ENCODE data around the gene KCNF1. TPM values are rescaled to one million over a fixed set of nuclear protein-coding genes. Genes with fewer than 3 reads are reported as not detected.

The KCNF1 gene
- total RNA-seq, 2 experiments from 2014 or later: not detected

DNA sequence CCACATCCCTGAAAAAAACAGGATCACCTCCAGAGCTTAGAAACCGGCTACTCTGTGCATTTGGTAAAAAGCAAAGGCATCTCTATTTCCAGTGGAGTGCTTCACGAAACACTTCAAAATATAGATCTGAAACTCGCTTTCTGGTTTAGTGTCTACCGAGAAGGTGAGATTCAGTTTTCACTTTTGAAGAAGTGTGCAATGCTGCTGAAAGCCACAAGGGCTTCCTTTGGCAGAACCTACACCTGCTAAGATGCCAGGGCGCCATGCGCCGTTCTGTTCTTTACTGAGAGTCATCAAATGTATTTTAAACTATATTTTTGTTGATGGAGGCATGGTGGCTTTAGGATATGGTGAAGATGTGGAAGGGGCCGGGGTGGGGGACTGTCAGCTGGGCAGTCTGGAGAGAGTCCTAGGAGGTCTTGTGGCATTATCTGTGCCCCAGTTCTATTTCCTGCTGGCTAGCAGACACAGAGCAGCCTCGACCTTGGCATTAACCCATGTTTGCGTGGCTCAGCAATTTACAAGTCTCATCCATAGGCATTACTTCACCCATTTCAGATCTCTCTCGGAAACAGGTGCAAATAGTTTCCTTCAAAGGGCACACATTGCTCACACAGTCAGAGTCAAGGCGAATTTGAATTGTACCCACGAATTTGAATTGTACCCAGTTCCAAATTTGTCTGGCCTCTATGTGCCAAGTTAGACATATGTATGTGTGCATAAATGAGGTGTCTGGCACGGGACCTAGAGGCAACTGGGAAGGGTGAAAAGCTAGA lies 46.7 kb upstream of the KCNF1 start:
- peak; percentile 22 for DNase-seq (ENCODE audit: low spot score)
- intact Hi-C loops (cut with micrococcal nuclease; ENCODE audit: unreplicated experiment): no loop called here
- H3K4me2 ChIP-seq (ENCODE audit: low read length): no peak overlapping the region

GRCh38 chr2:10865841-10866240 lies 45.9 kb upstream of the KCNF1 start:
- Histone ChIP-seq H3K9me3 (ENCODE audit: low read length) (no peaks in the 10 kb centered on the region), H3K79me2 (ENCODE audit: insufficient read depth, low read depth, low read length) (no peaks in the 10 kb centered on the region), H3K4me3 (ENCODE audit: low read depth, low read length, poor library complexity, severe bottlenecking) (no peak overlapping the region), H2AFZ (ENCODE audit: low read length) (no peak overlapping the region), H4K20me1 (ENCODE audit: insufficient read depth, low read length) (no peaks in the 10 kb centered on the region), H3K4me1 (ENCODE audit: insufficient read depth, low read length, poor library complexity, severe bottlenecking) (no peaks in the 10 kb centered on the region), H3K9me2 (ENCODE audit: insufficient read depth, low read length) (no peaks in the 10 kb centered on the region), H3K36me3 (ENCODE audit: insufficient read depth, low read length) (no peaks in the 10 kb centered on the region), H3K27ac (ENCODE audit: low read depth, low read length, poor library complexity, severe bottlenecking) (no peak overlapping the region), H3K4me2 (ENCODE audit: low read length) (no peak overlapping the region)
- intact Hi-C loops (cut with micrococcal nuclease; ENCODE audit: unreplicated experiment): no loop called here
- BruUV-seq (replicated peaks): no TSS peak
- CTCF ChIA-PET (ENCODE audit: unreplicated experiment): interaction anchor here (0.8 kb wide), 1 partner anchor 55 kb away, joined by 3 read pairs; no protein-coding TSS in a partner anchor
- TF ChIP-seq EZH2phosphoT487 (IDR thresholded peaks at IDR 0.05; ENCODE audit: borderline replicate concordance, low read depth, low read length): no peak
- TF ChIP-seq CTCF (conservative IDR thresholded peaks at IDR 0.05; ENCODE audit: low read length): no peak
- POLR2A ChIA-PET: no interaction called here
- DNase-seq (ENCODE audit: low spot score): no peak

More for the DNA sequence above, 46.7 kb upstream of the KCNF1 start:
- Histone ChIP-seq H4K20me1 (ENCODE audit: insufficient read depth, low read length) (no peaks in the 10 kb centered on the region), H3K4me3 (ENCODE audit: low read depth, low read length, poor library complexity, severe bottlenecking) (no peak overlapping the region), H3K27ac (ENCODE audit: low read depth, low read length, poor library complexity, severe bottlenecking) (no peak overlapping the region), H3K36me3 (ENCODE audit: insufficient read depth, low read length) (no peaks in the 10 kb centered on the region), H3K4me1 (ENCODE audit: insufficient read depth, low read length, poor library complexity, severe bottlenecking) (no peaks in the 10 kb centered on the region), H3K79me2 (ENCODE audit: insufficient read depth, low read depth, low read length) (no peaks in the 10 kb centered on the region), H2AFZ (ENCODE audit: low read length) (no peak overlapping the region), H3K9me3 (ENCODE audit: low read length) (no peaks in the 10 kb centered on the region), H3K9me2 (ENCODE audit: insufficient read depth, low read length) (no peaks in the 10 kb centered on the region)
- ChIA-PET CTCF (ENCODE audit: unreplicated experiment) (no interaction called here), POLR2A (no interaction called here)
- BruUV-seq (replicated peaks): no TSS peak
- TF ChIP-seq EZH2phosphoT487 (IDR thresholded peaks at IDR 0.05; ENCODE audit: borderline replicate concordance, low read depth, low read length): no peak
- TF ChIP-seq CTCF (conservative IDR thresholded peaks at IDR 0.05; ENCODE audit: low read length): peak; percentile 49

DNA sequence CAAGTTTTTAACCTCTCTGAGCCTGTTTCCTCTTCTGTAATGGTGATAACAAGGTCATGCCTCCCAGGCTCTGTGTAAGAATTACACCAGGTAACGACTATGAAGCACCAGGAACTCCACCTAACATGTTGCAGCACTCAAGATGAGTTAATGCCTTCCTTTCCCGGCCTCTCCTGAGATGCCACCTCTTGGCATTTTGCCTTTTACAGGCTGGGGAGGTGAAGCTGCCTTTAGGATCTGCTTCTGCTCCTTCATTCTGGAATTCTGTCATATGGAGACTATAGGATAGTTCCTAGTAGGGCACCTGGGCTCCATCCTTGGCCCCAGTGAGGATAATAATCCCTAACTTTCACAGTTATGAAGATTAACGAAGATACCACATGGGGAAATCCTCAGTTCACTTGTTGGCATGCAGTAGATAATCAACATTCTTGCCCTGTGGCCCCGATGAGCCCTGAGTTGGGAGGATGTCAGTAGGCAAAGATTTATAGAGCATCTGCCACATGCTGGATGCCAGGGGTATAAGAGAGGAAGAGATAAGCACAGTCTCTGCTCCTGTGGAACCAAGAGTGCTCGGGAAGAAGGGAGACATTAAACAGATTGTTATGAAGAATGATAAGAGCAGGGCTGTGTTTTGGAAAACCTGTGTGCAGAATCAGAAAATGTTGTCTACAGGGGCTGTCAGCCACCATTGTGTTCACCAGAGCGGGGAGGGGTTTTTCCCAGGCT lies 43.9 kb upstream of the KCNF1 start:
- no peak overlapping the region for H3K27ac ChIP-seq (ENCODE audit: low read depth, low read length, poor library complexity, severe bottlenecking)
- intact Hi-C loops (cut with micrococcal nuclease; ENCODE audit: unreplicated experiment): no loop called here
- no peaks in the 10 kb centered on the region for H3K4me1 ChIP-seq (ENCODE audit: insufficient read depth, low read length, poor library complexity, severe bottlenecking)
- H3K36me3 ChIP-seq (ENCODE audit: insufficient read depth, low read length): no peaks in the 10 kb centered on the region
- POLR2A ChIA-PET: no interaction called here
- CTCF ChIA-PET (ENCODE audit: unreplicated experiment): no interaction called here
- BruUV-seq (replicated peaks): no TSS peak
- H2AFZ ChIP-seq (ENCODE audit: low read length): no peak overlapping the region
- H4K20me1 ChIP-seq (ENCODE audit: insufficient read depth, low read length): no peaks in the 10 kb centered on the region
- no peaks in the 10 kb centered on the region for H3K9me2 ChIP-seq (ENCODE audit: insufficient read depth, low read length)
- DNase-seq (ENCODE audit: low spot score): no peak
- H3K4me3 ChIP-seq (ENCODE audit: low read depth, low read length, poor library complexity, severe bottlenecking): no peak overlapping the region
- TF ChIP-seq CTCF (conservative IDR thresholded peaks at IDR 0.05; ENCODE audit: low read length) (no peak), EZH2phosphoT487 (IDR thresholded peaks at IDR 0.05; ENCODE audit: borderline replicate concordance, low read depth, low read length) (no peak)
- no peaks in the 10 kb centered on the region for H3K79me2 ChIP-seq (ENCODE audit: insufficient read depth, low read depth, low read length)
- no peaks in the 10 kb centered on the region for H3K9me3 ChIP-seq (ENCODE audit: low read length)
- no peak overlapping the region for H3K4me2 ChIP-seq (ENCODE audit: low read length)

Measured in OCI-LY7 (cell line).